ENCODE measurements around the gene HAO1. TPM values are rescaled to one million over a fixed set of nuclear protein-coding genes. Genes with fewer than 3 reads are reported as not detected.
A peak's percentile ranks its signal among the peaks of the same experiment; 100 is the strongest.

Gene HAO1
- total and polyA plus RNA-seq, 2 experiments from 2014 or later = not detected

- H3K27me3 ChIP-seq = no peaks in the 10 kb centered on the region
- H3K4me3 ChIP-seq = no peak overlapping the region
- peak; percentile 5 to 72 for DNase-seq (ENCODE audit: low read depth in 1 of 2, low spot score in 1 of 2)
- TF ChIP-seq CTCF (IDR thresholded peaks at IDR 0.05; ENCODE audit: low read depth, low read length) = peak; percentile 69
- H3K27ac ChIP-seq = no peak overlapping the region
- H3K9me3 ChIP-seq (ENCODE audit: low read depth) = no peaks in the 10 kb centered on the region
- no peaks in the 10 kb centered on the region for H3K4me1 ChIP-seq (ENCODE audit: low read depth)
- no peaks in the 10 kb centered on the region for H3K36me3 ChIP-seq
These were observed 13.5 kb downstream of the HAO1 start for GRCh38 chr20:7926767-7927166.

GRCh38 chr20:7926323-7926722 is 13.9 kb downstream of the HAO1 start:
- Histone ChIP-seq H3K36me3 (no peaks in the 10 kb centered on the region), H3K27me3 (no peaks in the 10 kb centered on the region), H3K4me3 (no peak overlapping the region), H3K9me3 (ENCODE audit: low read depth) (no peaks in the 10 kb centered on the region), H3K4me1 (ENCODE audit: low read depth) (no peaks in the 10 kb centered on the region), H3K27ac (no peak overlapping the region)
- no peak for TF ChIP-seq CTCF (IDR thresholded peaks at IDR 0.05; ENCODE audit: low read depth, low read length)
- DNase-seq (ENCODE audit: low read depth in 1 of 2, low spot score in 1 of 2) = no peak

GRCh38 chr20:7924692-7925091 is 15.6 kb downstream of the HAO1 start:
- Histone ChIP-seq H3K4me3 (no peak overlapping the region), H3K27me3 (no peaks in the 10 kb centered on the region), H3K4me1 (ENCODE audit: low read depth) (no peaks in the 10 kb centered on the region), H3K9me3 (ENCODE audit: low read depth) (no peaks in the 10 kb centered on the region), H3K36me3 (no peaks in the 10 kb centered on the region), H3K27ac (no peak overlapping the region)
- DNase-seq (ENCODE audit: low read depth in 1 of 2, low spot score in 1 of 2) = peak in 1 of 2 donors; percentile 85
- no peak for TF ChIP-seq CTCF (IDR thresholded peaks at IDR 0.05; ENCODE audit: low read depth, low read length)

- no peak overlapping the region for H3K4me3 ChIP-seq
- H3K9me3 ChIP-seq (ENCODE audit: low read depth) = no peaks in the 10 kb centered on the region
- no peak for DNase-seq (ENCODE audit: low read depth in 1 of 2, low spot score in 1 of 2)
- no peak for TF ChIP-seq CTCF (IDR thresholded peaks at IDR 0.05; ENCODE audit: low read depth, low read length)
- H3K27ac ChIP-seq = no peak overlapping the region
- no peaks in the 10 kb centered on the region for H3K36me3 ChIP-seq
- H3K4me1 ChIP-seq (ENCODE audit: low read depth) = no peaks in the 10 kb centered on the region
- no peaks in the 10 kb centered on the region for H3K27me3 ChIP-seq
These were observed 23.6 kb downstream of the HAO1 start for GRCh38 chr20:7916648-7917047.

GRCh38 chr20:7912551-7912950 is 27.7 kb downstream of the HAO1 start:
- Histone ChIP-seq H3K27me3 (no peaks in the 10 kb centered on the region), H3K4me1 (ENCODE audit: low read depth) (no peaks in the 10 kb centered on the region), H3K27ac (no peak overlapping the region), H3K36me3 (no peaks in the 10 kb centered on the region), H3K9me3 (ENCODE audit: low read depth) (no peaks in the 10 kb centered on the region), H3K4me3 (no peak overlapping the region)
- no peak for DNase-seq (ENCODE audit: low read depth in 1 of 2, low spot score in 1 of 2)
- TF ChIP-seq CTCF (IDR thresholded peaks at IDR 0.05; ENCODE audit: low read depth, low read length) = no peak

Measured in cardiac muscle cell (in vitro differentiated cells and primary cell).